K562 (cell line): ENCODE data around the gene CCDC102B. TPM values are rescaled to one million over a fixed set of nuclear protein-coding genes. Genes with fewer than 3 reads are reported as not detected.

Experiments used
- ATAC-seq: fragments of 200-7000 bp; cut with Tn5 transposase; 3 replicates; pipeline ENCODE4 v1.9.1; 2020; ENCODE audit warnings: moderate library complexity
- BruUV-seq: library from RNA; stranded (reverse); fragments of 400-500 nt; replicated peaks from 2 replicates; lab custom pipeline; 2021; lab: Mats Ljungman, UMichigan
- CTCF ChIA-PET: fragments of 300-600 bp; formaldehyde crosslinking; extraction: SDS; loops from one replicate; lab custom pipeline; 2021; ENCODE audit warnings: low intra/inter-chr PET ratio; lab: Yijun Ruan, JAX
- POLR2A ChIA-PET: fragments of 300-600, 350-650 bp; sonication (Branson Sonifier 250); formaldehyde crosslinking; extraction: SDS; loops from one replicate; lab custom pipeline; 2021; ENCODE audit warnings: antibody characterized with exemption, inconsistent platforms; lab: Yijun Ruan, JAX
- DNase-seq, 4 experiments: peaks; one replicate each; pipeline versions ENCODE4 v3.0.0 to v3.0.0-alpha.2; 2011 to 2018; ENCODE audit warnings: low spot score in 3 of 4, mixed read lengths in 3 of 4; ENCODE audit errors: extremely low read depth in 1 of 4
- FAIRE-seq: peaks from 2 replicates; lab custom pipeline; 2011; peaks lifted over from hg19 to GRCh38; lab: Jason Lieb, UNC
- H2AFZ ChIP-seq: 2 replicates; pipeline ENCODE4 v1.6.0; 2011; ENCODE audit warnings: low read depth, low read length, control low read depth, inconsistent platforms
- H3K27ac ChIP-seq: fragments of 200-600 bp; 3 replicates; pipeline ENCODE4 v1.8.0; 2011; ENCODE audit warnings: low read depth, mild to moderate bottlenecking, control low read depth, inconsistent platforms, low read length, moderate library complexity, mixed read lengths; ENCODE audit errors: extremely low read depth
- H3K27me3 ChIP-seq, 2 experiments: fragments of 300-600 bp in 1 of 2; 2 replicates in 1 of 2; 3 replicates in 1 of 2; pipeline versions ENCODE4 v1.6.0 to v1.8.0; 2011; ENCODE audit warnings: inconsistent platforms in 2 of 2, low read length in 2 of 2, mild to moderate bottlenecking in 1 of 2, mixed read lengths in 1 of 2, moderate library complexity in 1 of 2; ENCODE audit not compliant: control insufficient read depth in 2 of 2, insufficient read depth in 2 of 2
- H3K36me3 ChIP-seq: fragments of 300-600 bp; 3 replicates; pipeline ENCODE4 v1.8.0; 2011; ENCODE audit warnings: mild to moderate bottlenecking, low read length, inconsistent platforms; ENCODE audit not compliant: control insufficient read depth, insufficient read depth
- H3K4me1 ChIP-seq, 2 experiments: fragments of 200-600 bp in 1 of 2; replicated peaks in 1 of 2; 2 replicates in 1 of 2; 3 replicates in 1 of 2; pipeline versions ENCODE4 v1.5.1 to v1.8.0; 2011; ENCODE audit warnings: inconsistent platforms in 2 of 2, low read length in 2 of 2, mild to moderate bottlenecking in 1 of 2, mixed read lengths in 1 of 2, moderate library complexity in 1 of 2; ENCODE audit not compliant: control insufficient read depth in 2 of 2, insufficient read depth in 2 of 2
- H3K4me2 ChIP-seq: 2 replicates; pipeline ENCODE4 v1.6.1; 2011; ENCODE audit warnings: low read length, control low read depth, inconsistent platforms, mixed read lengths; ENCODE audit not compliant: insufficient read depth
- H3K4me3 ChIP-seq: fragments of 200-600 bp; sonication (generic), shearing (Covaris generic); 2 replicates; pipeline ENCODE4 v1.5.1; 2016; ENCODE audit warnings: control low read depth, inconsistent platforms
- H3K79me2 ChIP-seq: fragments of 200-600 bp; 3 replicates; pipeline ENCODE4 v1.8.0; 2011; ENCODE audit warnings: low read length, inconsistent platforms; ENCODE audit not compliant: control insufficient read depth, insufficient read depth
- H3K9ac ChIP-seq, 2 experiments: 2 replicates each; pipeline versions ENCODE4 v1.6.0 to v1.6.1; 2011; ENCODE audit warnings: low read depth in 2 of 2, low read length in 2 of 2, control low read depth in 1 of 2, inconsistent platforms in 1 of 2, mild to moderate bottlenecking in 1 of 2, mixed read lengths in 1 of 2; ENCODE audit not compliant: insufficient read depth in 1 of 2
- H3K9me1 ChIP-seq: one replicate; pipeline ENCODE4 v1.6.0; 2011; ENCODE audit warnings: inconsistent platforms, mild to moderate bottlenecking, low read length, moderate library complexity; ENCODE audit not compliant: control insufficient read depth, insufficient read depth
- H3K9me3 ChIP-seq: replicated peaks from 2 replicates; pipeline ENCODE4 v1.5.1; 2011; ENCODE audit warnings: low read depth, low read length, inconsistent platforms; ENCODE audit not compliant: control insufficient read depth, insufficient read depth
- H4K20me1 ChIP-seq: replicated peaks from 2 replicates; pipeline ENCODE4 v1.6.1; 2011; ENCODE audit warnings: low read length, inconsistent platforms, mixed read lengths; ENCODE audit not compliant: control insufficient read depth, insufficient read depth
- ASH1L ChIP-seq: fragments of 450-650 bp; IDR thresholded peaks from 2 replicates; pipeline ENCODE4 v1.6.1; 2018; ENCODE audit warnings: borderline replicate concordance, mild to moderate bottlenecking, low read depth; ENCODE audit not compliant: partially characterized antibody
- ETS2 ChIP-seq: IDR thresholded peaks from 2 replicates; pipeline ENCODE4 v1.6.1; 2016; ENCODE audit warnings: borderline replicate concordance, missing genetic modification characterization, mild to moderate bottlenecking, moderate library complexity, missing compliant biosample characterization; ENCODE audit not compliant: poor library complexity, severe bottlenecking
- IRF2 ChIP-seq: sonication (generic); formaldehyde crosslinking; IDR thresholded peaks from 2 replicates; pipeline ENCODE4 v1.8.1; 2022; ENCODE audit warnings: mild to moderate bottlenecking, missing genetic modification reagents
- MAZ ChIP-seq, 2 experiments: fragments of 450-650 bp in 1 of 2; sonication (generic) in 1 of 2; formaldehyde crosslinking; IDR thresholded peaks in 1 of 2; conservative IDR thresholded peaks in 1 of 2; 2 replicates each; pipeline versions ENCODE4 v1.4.0 to v1.5.0; 2020; ENCODE audit warnings: mild to moderate bottlenecking in 1 of 2, missing genetic modification reagents in 1 of 2
- NFXL1 ChIP-seq: fragments of 450-650 bp; formaldehyde crosslinking; IDR thresholded peaks from 2 replicates; pipeline ENCODE4 v1.4.0; 2021; ENCODE audit warnings: mild to moderate bottlenecking
- NFYB ChIP-seq: IDR thresholded peaks from 2 replicates; pipeline ENCODE4 v1.6.1; 2011; ENCODE audit warnings: mild to moderate bottlenecking, moderate library complexity; ENCODE audit not compliant: insufficient read length; ENCODE audit errors: extremely low read depth
- NRF1 ChIP-seq, 2 experiments: fragments of 450-650 bp; IDR thresholded peaks in 1 of 2; conservative IDR thresholded peaks in 1 of 2; 2 replicates each; pipeline ENCODE4 v1.6.1; 2014; ENCODE audit warnings: mild to moderate bottlenecking in 2 of 2
- PHB2 ChIP-seq: fragments of 450-650 bp; IDR thresholded peaks from 2 replicates; pipeline ENCODE4 v1.6.1; 2017; ENCODE audit warnings: low read depth
- TAL1 ChIP-seq: fragments of 450-650 bp; IDR thresholded peaks from 2 replicates; pipeline ENCODE4 v1.6.1; 2016; ENCODE audit warnings: mild to moderate bottlenecking
- ZFP36 ChIP-seq: fragments of 150-350 bp; IDR thresholded peaks from 2 replicates; pipeline ENCODE4 v1.6.1; 2018; ENCODE audit warnings: low read length, low read depth; ENCODE audit not compliant: partially characterized antibody
- WGBS: fragments of 100-300 bp; shearing (Covaris generic); methylation state at CpG from one replicate; pipeline ENCODE4 v1.1.6; 2016; ENCODE audit warnings: low coverage, mixed read lengths; ENCODE audit not compliant: insufficient coverage; ENCODE audit errors: missing lambda C conversion rate; 5-methylcytosine and 5-hydroxymethylcytosine counted together
- in situ Hi-C: fragments of 300-500 bp; cut with MboI; formaldehyde crosslinking; loops from 4 replicates; pipeline ENCODE4 v1.15.0; 2018; ENCODE audit warnings: inconsistent platforms, mixed read lengths
- intact Hi-C: fragments of 100-400 bp; cut with micrococcal nuclease; formaldehyde crosslinking; loops from 2 replicates; pipeline ENCODE4 v1.14.2; 2022
- polyA plus RNA-seq, 8 experiments: library from polyadenylated mRNA; depleted of rRNA in 4 of 8; stranded (reverse) in 5 of 8; unstranded in 3 of 8; fragments of >200 nt; fragmentation: Nextera tagmentation in 2 of 8; fragmentation: Illumina TruSeq in 1 of 8; extraction: Ambion mirVana in 2 of 8; extraction: Trizol in 1 of 8; gene quantifications; 2 replicates each; pipeline versions ENCODE4 v1.2.1 to v1.2.3, GENCODE V29; 2011 to 2014; ENCODE audit warnings: inconsistent platforms in 1 of 8, missing spikeins in 1 of 8
- total RNA-seq, 7 experiments: library from RNA; depleted of rRNA in 6 of 7; stranded (reverse); fragments of >200 nt in 6 of 7; fragmentation: Illumina TruSeq in 2 of 7; extraction: Trizol in 2 of 7; gene quantifications; 2 replicates each; pipeline versions ENCODE4 v1.2.1 to v1.2.3, GENCODE V29; 2011 to 2021; ENCODE audit warnings: low replicate concordance in 1 of 7
- TF ChIP-seq, protein P1 (sequence below), 3 experiments: fragments of 200-800 bp in 1 of 3; fragments of 250-450 bp in 1 of 3; fragments of 450-650 bp in 1 of 3; sonication (Bioruptor Pico) in 1 of 3; sonication (Bioruptor generic) in 1 of 3; formaldehyde crosslinking in 1 of 3; IDR thresholded peaks; 2 replicates each; pipeline versions ENCODE4 v1.6.1 to v1.8.0; 2016 to 2022; ENCODE audit warnings: mild to moderate bottlenecking in 2 of 3, missing genetic modification characterization in 2 of 3, missing compliant biosample characterization in 1 of 3, moderate library complexity in 1 of 3
- TF ChIP-seq, protein P2 (sequence below): sonication (generic); formaldehyde crosslinking; IDR thresholded peaks from 2 replicates; pipeline ENCODE4 v1.8.0; 2022; ENCODE audit warnings: mild to moderate bottlenecking, missing genetic modification reagents

Gene CCDC102B
- total and polyA plus RNA-seq, 9 of the 15 experiments (the other 6 are each of a cell fraction or from before 2014, with no cell fraction given), result 0.18 to 1.5 (median 0.73) TPM

DNA sequence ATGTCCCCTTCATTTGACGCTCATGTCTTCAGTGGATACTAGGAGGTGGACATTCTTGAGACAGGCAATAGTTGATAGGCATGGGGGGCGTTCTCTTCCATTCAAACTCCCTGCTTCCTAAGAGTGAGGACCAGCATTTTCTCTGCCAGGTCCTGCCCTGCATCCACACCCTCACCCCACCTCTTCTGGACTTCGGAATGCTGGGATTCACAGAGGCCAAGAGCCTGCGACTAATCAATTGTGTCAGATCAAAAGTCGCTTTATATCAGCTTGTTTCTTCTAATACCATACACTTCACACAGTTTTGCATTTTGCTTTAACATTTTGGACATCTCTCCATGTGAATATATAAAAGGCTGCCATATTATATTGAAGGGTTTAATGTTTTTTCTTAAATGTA, 210.7 kb downstream of the CCDC102B start (continued):
- TF ChIP-seq PHB2, result no peak

DNA sequence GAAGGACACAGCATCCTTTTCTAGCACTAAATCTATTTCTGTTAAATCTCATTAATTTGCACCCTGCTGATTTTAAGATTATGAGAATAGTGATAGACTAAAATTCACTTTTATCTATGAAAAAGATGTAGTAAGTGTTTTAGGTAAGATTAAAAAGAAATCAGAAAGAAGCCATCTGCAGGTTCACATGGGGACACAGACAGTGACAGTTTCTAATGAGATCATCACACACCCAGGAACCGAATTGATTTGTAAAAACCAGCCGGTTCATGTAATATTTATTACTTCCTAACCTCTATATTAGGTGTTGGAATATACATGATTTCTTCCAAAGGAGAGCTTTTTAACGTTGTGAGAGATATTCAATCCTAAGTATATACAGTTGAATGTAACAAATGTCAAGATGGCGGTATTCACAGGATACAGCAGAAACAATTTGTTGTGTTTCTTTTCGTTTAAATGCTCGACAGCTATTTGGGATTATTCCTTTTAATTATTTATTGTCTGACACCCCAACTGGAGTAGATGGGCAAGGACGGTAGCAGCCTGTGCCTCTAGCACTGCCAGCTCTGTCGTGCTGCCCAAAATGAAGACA, 223.4 kb downstream of the CCDC102B start:
- no peak for ATAC-seq
- Histone ChIP-seq H3K27me3 (no peaks in the 10 kb centered on the region), H3K79me2 (no peaks in the 10 kb centered on the region), H3K27ac (no peak overlapping the region), H3K36me3 (no peaks in the 10 kb centered on the region), H4K20me1 (no peaks in the 10 kb centered on the region), H3K9me1 (no peaks in the 10 kb centered on the region), H3K4me2 (no peak overlapping the region), H2AFZ (no peak overlapping the region), H3K9ac (no peak overlapping the region), H3K4me3 (no peak overlapping the region), H3K9me3 (no peaks in the 10 kb centered on the region), H3K4me1 (no peaks in the 10 kb centered on the region)
- BruUV-seq, result no TSS peak
- DNase-seq, result no peak
- intact Hi-C loops (no loop called here), in situ Hi-C loops (no loop called here)
- CTCF ChIA-PET, result no interaction called here
- FAIRE-seq, result no peak
- POLR2A ChIA-PET, result no interaction called here
- WGBS, result 0% methylated on average over 8 of the region's 8 CpGs
- TF ChIP-seq NRF1 (conservative IDR thresholded peaks at IDR 0.05 in 1 of 2, IDR thresholded peaks at IDR 0.05 in 1 of 2), result no peak
- no peak for TF ChIP-seq NFXL1 (CRISPR knock-in tag)
- no peak for TF ChIP-seq ASH1L
- TF ChIP-seq ETS2, result no peak
- no peak for TF ChIP-seq IRF2
- no peak for TF ChIP-seq NFYB
- TF ChIP-seq ZFP36, result no peak
- TF ChIP-seq MAZ (CRISPR knock-in tag; conservative IDR thresholded peaks at IDR 0.05 in 1 of 2, IDR thresholded peaks at IDR 0.05 in 1 of 2), result no peak
- TF ChIP-seq, protein P1, sequence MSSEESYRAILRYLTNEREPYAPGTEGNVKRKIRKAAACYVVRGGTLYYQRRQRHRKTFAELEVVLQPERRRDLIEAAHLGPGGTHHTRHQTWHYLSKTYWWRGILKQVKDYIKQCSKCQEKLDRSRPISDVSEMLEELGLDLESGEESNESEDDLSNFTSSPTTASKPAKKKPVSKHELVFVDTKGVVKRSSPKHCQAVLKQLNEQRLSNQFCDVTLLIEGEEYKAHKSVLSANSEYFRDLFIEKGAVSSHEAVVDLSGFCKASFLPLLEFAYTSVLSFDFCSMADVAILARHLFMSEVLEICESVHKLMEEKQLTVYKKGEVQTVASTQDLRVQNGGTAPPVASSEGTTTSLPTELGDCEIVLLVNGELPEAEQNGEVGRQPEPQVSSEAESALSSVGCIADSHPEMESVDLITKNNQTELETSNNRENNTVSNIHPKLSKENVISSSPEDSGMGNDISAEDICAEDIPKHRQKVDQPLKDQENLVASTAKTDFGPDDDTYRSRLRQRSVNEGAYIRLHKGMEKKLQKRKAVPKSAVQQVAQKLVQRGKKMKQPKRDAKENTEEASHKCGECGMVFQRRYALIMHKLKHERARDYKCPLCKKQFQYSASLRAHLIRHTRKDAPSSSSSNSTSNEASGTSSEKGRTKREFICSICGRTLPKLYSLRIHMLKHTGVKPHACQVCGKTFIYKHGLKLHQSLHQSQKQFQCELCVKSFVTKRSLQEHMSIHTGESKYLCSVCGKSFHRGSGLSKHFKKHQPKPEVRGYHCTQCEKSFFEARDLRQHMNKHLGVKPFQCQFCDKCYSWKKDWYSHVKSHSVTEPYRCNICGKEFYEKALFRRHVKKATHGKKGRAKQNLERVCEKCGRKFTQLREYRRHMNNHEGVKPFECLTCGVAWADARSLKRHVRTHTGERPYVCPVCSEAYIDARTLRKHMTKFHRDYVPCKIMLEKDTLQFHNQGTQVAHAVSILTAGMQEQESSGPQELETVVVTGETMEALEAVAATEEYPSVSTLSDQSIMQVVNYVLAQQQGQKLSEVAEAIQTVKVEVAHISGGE (CRISPR knock-in tag; IDR thresholded peaks at IDR 0.05), result no peak
- no peak for TF ChIP-seq TAL1
- TF ChIP-seq, protein P2, sequence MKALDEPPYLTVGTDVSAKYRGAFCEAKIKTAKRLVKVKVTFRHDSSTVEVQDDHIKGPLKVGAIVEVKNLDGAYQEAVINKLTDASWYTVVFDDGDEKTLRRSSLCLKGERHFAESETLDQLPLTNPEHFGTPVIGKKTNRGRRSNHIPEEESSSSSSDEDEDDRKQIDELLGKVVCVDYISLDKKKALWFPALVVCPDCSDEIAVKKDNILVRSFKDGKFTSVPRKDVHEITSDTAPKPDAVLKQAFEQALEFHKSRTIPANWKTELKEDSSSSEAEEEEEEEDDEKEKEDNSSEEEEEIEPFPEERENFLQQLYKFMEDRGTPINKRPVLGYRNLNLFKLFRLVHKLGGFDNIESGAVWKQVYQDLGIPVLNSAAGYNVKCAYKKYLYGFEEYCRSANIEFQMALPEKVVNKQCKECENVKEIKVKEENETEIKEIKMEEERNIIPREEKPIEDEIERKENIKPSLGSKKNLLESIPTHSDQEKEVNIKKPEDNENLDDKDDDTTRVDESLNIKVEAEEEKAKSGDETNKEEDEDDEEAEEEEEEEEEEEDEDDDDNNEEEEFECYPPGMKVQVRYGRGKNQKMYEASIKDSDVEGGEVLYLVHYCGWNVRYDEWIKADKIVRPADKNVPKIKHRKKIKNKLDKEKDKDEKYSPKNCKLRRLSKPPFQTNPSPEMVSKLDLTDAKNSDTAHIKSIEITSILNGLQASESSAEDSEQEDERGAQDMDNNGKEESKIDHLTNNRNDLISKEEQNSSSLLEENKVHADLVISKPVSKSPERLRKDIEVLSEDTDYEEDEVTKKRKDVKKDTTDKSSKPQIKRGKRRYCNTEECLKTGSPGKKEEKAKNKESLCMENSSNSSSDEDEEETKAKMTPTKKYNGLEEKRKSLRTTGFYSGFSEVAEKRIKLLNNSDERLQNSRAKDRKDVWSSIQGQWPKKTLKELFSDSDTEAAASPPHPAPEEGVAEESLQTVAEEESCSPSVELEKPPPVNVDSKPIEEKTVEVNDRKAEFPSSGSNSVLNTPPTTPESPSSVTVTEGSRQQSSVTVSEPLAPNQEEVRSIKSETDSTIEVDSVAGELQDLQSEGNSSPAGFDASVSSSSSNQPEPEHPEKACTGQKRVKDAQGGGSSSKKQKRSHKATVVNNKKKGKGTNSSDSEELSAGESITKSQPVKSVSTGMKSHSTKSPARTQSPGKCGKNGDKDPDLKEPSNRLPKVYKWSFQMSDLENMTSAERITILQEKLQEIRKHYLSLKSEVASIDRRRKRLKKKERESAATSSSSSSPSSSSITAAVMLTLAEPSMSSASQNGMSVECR (CRISPR knock-in tag), result no peak
